DND-41 (cell line): ENCODE results near the gene SPATC1L.

Source experiments
- ATAC-seq: fragments of 200-7000 bp; cut with Tn5 transposase; 3 replicates; pipeline ENCODE4 v1.9.1; 2021; ENCODE audit warnings: low read depth; ENCODE audit not compliant: insufficient read depth
- DNase-seq: peaks from one replicate; pipeline ENCODE4 v3.0.0-alpha.2; 2020
- H2AFZ ChIP-seq: 2 replicates; pipeline ENCODE4 v1.6.0; 2012; ENCODE audit warnings: low read depth, low read length
- H3K27ac ChIP-seq: 2 replicates; pipeline ENCODE4 v1.5.1; 2012; ENCODE audit warnings: low read length, inconsistent platforms
- H3K27me3 ChIP-seq: fragments of 200-600 bp; sonication (generic); 2 replicates; pipeline ENCODE4 v1.6.0; 2012; ENCODE audit warnings: low read length, mild to moderate bottlenecking, inconsistent platforms; ENCODE audit not compliant: insufficient read depth, poor library complexity
- H3K36me3 ChIP-seq: 2 replicates; pipeline ENCODE4 v1.5.1; 2012; ENCODE audit warnings: low read length, inconsistent platforms; ENCODE audit not compliant: insufficient read depth
- H3K4me1 ChIP-seq: 2 replicates; pipeline ENCODE4 v1.5.1; 2012; ENCODE audit warnings: mild to moderate bottlenecking, low read length; ENCODE audit not compliant: insufficient read depth
- H3K4me2 ChIP-seq: 2 replicates; pipeline ENCODE4 v1.6.0; 2012; ENCODE audit warnings: mild to moderate bottlenecking, moderate library complexity, low read length, inconsistent platforms; ENCODE audit not compliant: insufficient read depth
- H3K4me3 ChIP-seq, 2 experiments: fragments of 200-600 bp in 1 of 2; shearing (Covaris generic) in 1 of 2; 2 replicates each; pipeline ENCODE4 v1.5.1; 2012 to 2016; ENCODE audit warnings: inconsistent platforms in 2 of 2, low read length in 2 of 2, mild to moderate bottlenecking in 2 of 2, low read depth in 1 of 2, moderate library complexity in 1 of 2
- H3K79me2 ChIP-seq: 2 replicates; pipeline ENCODE4 v1.6.0; 2012; ENCODE audit warnings: low read length, inconsistent platforms; ENCODE audit not compliant: insufficient read depth
- H3K9ac ChIP-seq: 2 replicates; pipeline ENCODE4 v1.6.0; 2012; ENCODE audit warnings: low read depth, mild to moderate bottlenecking, inconsistent platforms, low read length, moderate library complexity
- H3K9me3 ChIP-seq: 2 replicates; pipeline ENCODE4 v1.5.1; 2012; ENCODE audit warnings: low read length, moderate library complexity, mild to moderate bottlenecking, inconsistent platforms; ENCODE audit not compliant: insufficient read depth, severe bottlenecking
- H4K20me1 ChIP-seq: 2 replicates; pipeline ENCODE4 v1.6.0; 2012; ENCODE audit warnings: low read length; ENCODE audit not compliant: insufficient read depth
- CTCF ChIP-seq: IDR thresholded peaks from 2 replicates; pipeline ENCODE4 v1.5.1; 2012; ENCODE audit warnings: borderline replicate concordance, low read length, moderate library complexity, mild to moderate bottlenecking; ENCODE audit not compliant: poor library complexity, severe bottlenecking; ENCODE audit errors: extremely low read depth
- EZH2 ChIP-seq: IDR thresholded peaks from 3 replicates; pipeline ENCODE4 v1.6.1; 2012; ENCODE audit warnings: borderline replicate concordance, low read depth, mild to moderate bottlenecking, moderate library complexity, low read length, inconsistent platforms; ENCODE audit not compliant: severe bottlenecking

SPATC1L gene

GRCh38 chr21:46150491-46151121, 33.7 kb downstream of the SPATC1L start:
- TF ChIP-seq EZH2 (no peak), CTCF (no peak)
- no peaks in the 10 kb centered on the region for H3K79me2 ChIP-seq
- H3K4me3 ChIP-seq = no peak overlapping the region
- DNase-seq (no peak), ATAC-seq (no peak)
- no peak overlapping the region for H2AFZ ChIP-seq
- H3K4me2 ChIP-seq = no peak overlapping the region
- no peak overlapping the region for H3K9ac ChIP-seq
- H3K36me3 ChIP-seq = no peaks in the 10 kb centered on the region
- H3K9me3 ChIP-seq = no peaks in the 10 kb centered on the region
- H3K4me1 ChIP-seq = no peaks in the 10 kb centered on the region
- H3K27me3 ChIP-seq = no peaks in the 10 kb centered on the region
- H3K27ac ChIP-seq = no peak overlapping the region
- no peaks in the 10 kb centered on the region for H4K20me1 ChIP-seq

DNA sequence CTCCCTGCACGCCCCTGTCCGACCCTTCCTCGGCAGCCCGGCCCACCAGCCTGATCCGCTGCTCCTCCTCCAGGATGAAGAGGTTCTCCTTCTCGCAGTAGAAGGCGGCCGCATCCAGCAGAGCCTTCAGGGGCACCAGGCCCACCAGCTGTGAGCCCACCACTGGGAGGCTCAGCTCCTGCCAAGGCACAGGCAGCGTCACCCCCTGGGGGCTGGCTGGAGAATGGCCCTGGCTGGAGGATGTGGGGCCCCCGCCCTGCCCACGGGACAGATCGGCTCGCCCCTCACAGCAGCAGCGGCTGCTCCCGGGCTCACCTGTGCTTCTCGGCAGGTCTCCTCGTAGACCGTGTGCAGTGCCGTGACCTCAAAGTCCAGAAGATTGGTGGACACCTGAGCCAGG, 34.2 kb downstream of the SPATC1L start:
- Histone ChIP-seq H3K4me3 (no peak overlapping the region), H3K36me3 (no peaks in the 10 kb centered on the region), H3K27me3 (no peaks in the 10 kb centered on the region), H3K27ac (no peak overlapping the region), H3K4me2 (no peak overlapping the region), H4K20me1 (no peaks in the 10 kb centered on the region), H2AFZ (no peak overlapping the region), H3K9ac (no peak overlapping the region), H3K4me1 (no peaks in the 10 kb centered on the region), H3K79me2 (no peaks in the 10 kb centered on the region), H3K9me3 (no peaks in the 10 kb centered on the region)
- no peak for DNase-seq
- ATAC-seq = no peak
- TF ChIP-seq CTCF (no peak), EZH2 (no peak)

GRCh38 chr21:46149205-46149901, 34.9 kb downstream of the SPATC1L start:
- Histone ChIP-seq H3K4me2 (no peak overlapping the region), H2AFZ (no peak overlapping the region), H3K27me3 (no peaks in the 10 kb centered on the region), H4K20me1 (no peaks in the 10 kb centered on the region), H3K9ac (no peak overlapping the region), H3K79me2 (no peaks in the 10 kb centered on the region), H3K4me3 (no peak overlapping the region), H3K4me1 (no peaks in the 10 kb centered on the region), H3K9me3 (no peaks in the 10 kb centered on the region), H3K36me3 (no peaks in the 10 kb centered on the region), H3K27ac (no peak overlapping the region)
- no peak for ATAC-seq
- DNase-seq = no peak
- TF ChIP-seq EZH2 (no peak), CTCF (no peak)
